Suprapubic skin (tissue), 4 donors: ENCODE results near the gene LDLRAD4.

ENCODE experiments used
- EP300 ChIP-seq: sonication (generic); formaldehyde crosslinking; IDR thresholded peaks from one replicate; pipeline ENCODE4 v1.6.1; 2017; ENCODE audit warnings: antibody characterized with exemption
- POLR2A ChIP-seq, 2 donors: fragments of 450-650 bp; IDR thresholded peaks; one replicate each; pipeline ENCODE4 v1.6.1; 2017; ENCODE audit warnings: antibody characterized with exemption in 2 of 2, mild to moderate bottlenecking in 2 of 2, moderate library complexity in 2 of 2
- POLR2AphosphoS5 ChIP-seq, 3 donors: sonication (generic); formaldehyde crosslinking; IDR thresholded peaks; one replicate each; pipeline ENCODE4 v1.6.1; 2017; ENCODE audit warnings: antibody characterized with exemption in 3 of 3
- TF ChIP-seq, protein P1 (sequence below), 2 donors: fragments of 200-600 bp in 1 of 2; fragments of 450-650 bp in 1 of 2; sonication (generic) in 1 of 2; IDR thresholded peaks; one replicate each; pipeline ENCODE4 v1.5.1; 2016 to 2019; ENCODE audit warnings: antibody characterized with exemption in 2 of 2, mild to moderate bottlenecking in 1 of 2, moderate library complexity in 1 of 2

DNA sequence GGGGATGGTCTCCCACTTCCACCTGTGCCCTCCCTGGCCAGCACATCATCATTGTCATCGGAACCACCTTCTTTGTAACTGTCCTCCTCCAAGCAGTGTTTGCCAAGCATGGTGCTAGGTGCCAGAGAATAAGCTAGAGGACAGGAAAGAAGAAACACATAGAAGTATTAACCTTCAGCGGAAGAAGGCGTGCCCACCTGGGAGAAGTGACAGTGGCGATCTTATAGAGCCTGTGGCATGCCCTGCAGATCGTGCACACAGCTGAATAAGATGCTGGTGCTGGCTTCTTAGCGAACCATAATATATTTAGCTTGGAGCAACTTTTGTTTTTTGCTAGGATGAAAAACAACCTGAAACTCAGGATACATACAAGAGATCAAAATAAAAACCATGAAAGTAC, 359.8 kb downstream of the LDLRAD4 start:
- no peak for TF ChIP-seq POLR2A (IDR thresholded peaks at IDR 0.05)
- TF ChIP-seq, protein P1, sequence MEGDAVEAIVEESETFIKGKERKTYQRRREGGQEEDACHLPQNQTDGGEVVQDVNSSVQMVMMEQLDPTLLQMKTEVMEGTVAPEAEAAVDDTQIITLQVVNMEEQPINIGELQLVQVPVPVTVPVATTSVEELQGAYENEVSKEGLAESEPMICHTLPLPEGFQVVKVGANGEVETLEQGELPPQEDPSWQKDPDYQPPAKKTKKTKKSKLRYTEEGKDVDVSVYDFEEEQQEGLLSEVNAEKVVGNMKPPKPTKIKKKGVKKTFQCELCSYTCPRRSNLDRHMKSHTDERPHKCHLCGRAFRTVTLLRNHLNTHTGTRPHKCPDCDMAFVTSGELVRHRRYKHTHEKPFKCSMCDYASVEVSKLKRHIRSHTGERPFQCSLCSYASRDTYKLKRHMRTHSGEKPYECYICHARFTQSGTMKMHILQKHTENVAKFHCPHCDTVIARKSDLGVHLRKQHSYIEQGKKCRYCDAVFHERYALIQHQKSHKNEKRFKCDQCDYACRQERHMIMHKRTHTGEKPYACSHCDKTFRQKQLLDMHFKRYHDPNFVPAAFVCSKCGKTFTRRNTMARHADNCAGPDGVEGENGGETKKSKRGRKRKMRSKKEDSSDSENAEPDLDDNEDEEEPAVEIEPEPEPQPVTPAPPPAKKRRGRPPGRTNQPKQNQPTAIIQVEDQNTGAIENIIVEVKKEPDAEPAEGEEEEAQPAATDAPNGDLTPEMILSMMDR (IDR thresholded peaks at IDR 0.05), result no peak
- TF ChIP-seq POLR2AphosphoS5 (IDR thresholded peaks at IDR 0.05), result no peak
- no peak for TF ChIP-seq EP300
